Stimulated activated CD4-positive, alpha-beta T cell treated with anti-CD3 and anti-CD28 coated beads, TNF-alpha, amount 100 ng/mL, for 4 hours (primary cell): Measurements from ENCODE around the gene MSRB1.
"Not testable (repeated sequence)": the region's sequence is repeated elsewhere in the genome, so short reads cannot be mapped to it uniquely, and the experiment has no call there.

Experiments used
- DNase-seq, 3 experiments: peaks; one replicate each; pipeline ENCODE4 v3.0.0-alpha.2; 2020; ENCODE audit warnings: low read depth in 3 of 3

Gene MSRB1

GRCh38 chr16:1941162-1942046, 1.6 kb downstream of the MSRB1 start:
- DNase-seq = no peak

DNA sequence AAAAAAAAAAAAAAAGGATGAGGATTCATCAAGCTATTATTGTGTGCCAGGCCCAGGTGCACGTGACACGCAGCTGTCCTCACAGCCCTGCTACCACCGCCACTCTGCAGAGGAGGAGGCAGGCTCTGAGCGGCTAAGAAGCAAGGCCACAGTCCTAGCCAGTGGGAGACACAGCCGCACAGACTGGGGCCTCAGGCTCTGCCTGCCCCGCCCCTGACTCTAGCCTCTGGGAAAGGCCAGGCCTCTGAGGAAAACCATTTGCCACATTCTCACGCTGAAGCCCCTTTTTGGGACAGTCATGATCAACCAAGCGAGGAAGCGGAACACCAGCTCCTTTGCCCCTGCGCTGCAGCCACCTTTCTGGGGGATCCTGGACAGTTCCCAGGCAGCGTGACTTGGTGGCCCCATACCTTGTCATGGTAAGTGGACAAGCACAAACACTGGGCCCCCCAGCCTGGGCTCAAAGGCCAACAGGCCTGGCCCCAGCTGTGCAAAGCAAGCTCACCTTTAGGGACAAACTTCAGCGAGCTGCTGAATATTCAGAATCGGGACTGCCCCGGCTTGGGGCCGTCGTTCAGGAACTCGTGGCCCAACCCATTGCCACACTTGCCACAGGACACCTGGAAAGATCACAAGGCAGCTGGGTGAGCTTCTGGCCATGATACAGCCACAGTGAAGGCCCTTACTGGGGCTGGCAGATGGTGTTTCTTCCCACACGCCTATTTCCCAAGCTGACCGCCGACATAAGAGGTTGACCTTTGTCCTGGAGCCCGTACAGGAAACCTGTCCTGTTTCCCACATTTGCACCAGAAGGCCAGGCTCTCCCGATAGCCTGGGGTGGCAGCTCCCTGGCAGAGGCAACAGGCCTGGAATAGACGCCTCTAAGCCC, 2.5 kb downstream of the MSRB1 start:
- DNase-seq = no peak

- DNase-seq = not testable (repeated sequence)
These were observed 3.2 kb downstream of the MSRB1 start for GRCh38 chr16:1939833-1940232.

- DNase-seq = no peak
These were observed 4.1 kb downstream of the MSRB1 start for GRCh38 chr16:1938910-1939309.

GRCh38 chr16:1938316-1938715, 4.7 kb downstream of the MSRB1 start:
- no peak for DNase-seq

- DNase-seq = no peak
These were observed 6.0 kb downstream of the MSRB1 start for GRCh38 chr16:1936945-1937479.

- DNase-seq = no peak
These were observed 9.8 kb downstream of the MSRB1 start for GRCh38 chr16:1933097-1933661.

DNA sequence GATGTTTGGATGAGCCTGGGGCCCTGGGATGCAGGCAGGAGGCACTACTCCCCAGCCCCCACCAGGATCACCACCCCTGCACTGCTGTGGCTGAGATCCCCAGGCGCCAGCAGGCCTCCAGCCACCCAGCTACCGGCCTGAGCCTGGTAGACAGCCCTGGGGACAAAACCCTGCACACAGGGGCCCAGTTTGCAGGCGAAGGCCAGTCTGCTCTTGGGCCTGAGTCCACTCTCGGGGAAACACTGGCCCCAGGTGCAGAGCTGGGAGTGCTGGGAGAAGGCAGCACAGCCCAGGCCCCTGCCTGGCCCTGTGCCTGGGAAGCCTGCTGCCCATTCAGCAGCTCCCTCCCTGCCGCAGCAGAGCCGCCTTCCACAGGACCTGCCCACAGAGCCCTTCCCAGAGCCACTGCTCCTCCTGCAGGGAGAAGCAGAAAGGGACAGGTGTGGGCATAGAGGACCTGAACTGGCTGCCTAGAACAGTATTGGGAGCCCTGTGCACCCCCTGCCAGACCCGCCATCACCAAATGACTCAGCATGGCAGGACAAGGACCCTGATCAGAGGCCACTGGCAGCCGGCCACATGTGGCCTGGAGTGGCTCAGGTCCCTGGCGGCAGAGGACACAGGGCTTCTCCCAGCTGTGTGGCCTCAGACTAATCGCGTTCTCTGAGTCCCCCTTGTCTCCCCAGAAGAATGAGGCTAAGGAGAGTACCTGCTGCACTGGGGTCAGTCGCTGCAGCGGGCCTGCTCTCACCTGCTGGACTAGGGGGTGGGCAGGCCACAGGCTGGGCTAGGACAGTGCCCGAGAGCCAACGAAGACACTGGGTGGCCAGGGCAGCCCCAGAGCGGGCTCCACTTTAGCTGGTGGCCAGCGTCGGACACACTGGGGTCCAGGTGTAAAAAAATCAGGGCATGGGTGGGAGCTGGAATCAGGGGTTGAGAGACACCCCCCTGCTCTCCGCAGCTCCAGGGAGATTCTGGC, 10.7 kb downstream of the MSRB1 start:
- DNase-seq = no peak

- DNase-seq = no peak
These were observed 12.7 kb downstream of the MSRB1 start for GRCh38 chr16:1930338-1930720.

GRCh38 chr16:1929578-1930337, 13.2 kb downstream of the MSRB1 start:
- peak; percentile 87 to 98 (median 89) for DNase-seq

- DNase-seq = peak in 1 of 3 experiments; percentile 15
These were observed 13.9 kb downstream of the MSRB1 start for GRCh38 chr16:1929105-1929504.

GRCh38 chr16:1926271-1926670, 16.7 kb downstream of the MSRB1 start:
- no peak for DNase-seq

- no peak for DNase-seq
These were observed 18.9 kb downstream of the MSRB1 start for GRCh38 chr16:1924095-1924494.

DNA sequence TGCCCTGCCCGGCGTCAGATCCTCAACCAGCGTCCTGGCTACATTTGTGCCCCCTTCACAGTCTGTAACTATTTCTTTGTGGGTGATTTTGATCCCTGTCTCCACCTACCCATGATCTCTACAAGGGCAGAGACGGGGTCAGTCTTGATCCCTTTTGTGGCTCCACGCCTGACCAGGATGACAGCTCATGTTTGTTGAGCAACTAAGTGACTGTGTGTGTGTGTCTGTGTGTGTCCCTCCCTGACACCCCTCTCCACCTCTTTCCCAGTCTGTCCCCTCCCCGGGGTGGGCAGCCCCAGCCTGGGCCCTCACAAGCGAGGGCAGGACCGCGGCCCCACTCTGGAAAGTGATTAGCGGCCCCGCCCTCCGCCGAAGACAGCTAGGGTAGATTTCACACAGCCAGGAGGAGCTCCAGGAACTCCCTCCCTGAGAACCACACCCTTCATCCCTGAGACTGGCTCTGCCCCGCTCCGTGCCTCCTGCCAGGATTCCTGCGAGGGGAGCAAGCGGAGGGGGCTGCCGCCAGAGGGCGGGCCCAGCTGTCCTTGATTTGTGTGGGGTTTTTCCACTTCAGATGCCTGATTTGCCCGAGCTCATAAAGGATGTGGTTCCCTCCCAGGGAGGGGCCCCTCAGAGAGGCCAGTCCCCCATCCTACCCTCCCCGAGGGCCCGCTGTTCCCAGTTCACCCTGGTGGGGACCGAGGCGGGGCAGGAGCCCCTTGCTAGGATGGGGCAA, 19.5 kb downstream of the MSRB1 start:
- no peak for DNase-seq

- DNase-seq = no peak
These were observed 20.6 kb downstream of the MSRB1 start for GRCh38 chr16:1922357-1922756.

DNA sequence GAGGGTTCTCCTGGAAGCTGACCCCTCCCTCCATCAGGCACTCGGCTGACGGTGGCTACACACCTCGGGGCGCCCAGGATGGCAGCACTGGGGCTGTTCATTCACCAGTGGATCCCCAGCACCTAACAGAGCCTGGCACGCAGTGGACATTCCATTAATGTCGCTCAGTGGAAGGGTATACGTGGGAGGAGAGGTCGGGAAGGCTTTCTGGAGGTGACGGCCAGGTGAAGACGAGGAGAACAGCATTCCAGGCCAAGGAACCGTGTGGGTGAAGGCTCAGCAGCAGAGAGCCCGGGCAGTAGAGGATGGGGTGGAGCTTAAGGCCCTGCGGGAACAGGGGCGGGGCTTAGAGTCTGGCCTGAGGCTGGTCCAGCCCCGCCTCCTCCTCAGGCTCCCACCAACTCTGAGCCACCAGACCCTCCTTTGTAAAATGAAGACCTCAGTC, 22.2 kb downstream of the MSRB1 start:
- DNase-seq = no peak

DNA sequence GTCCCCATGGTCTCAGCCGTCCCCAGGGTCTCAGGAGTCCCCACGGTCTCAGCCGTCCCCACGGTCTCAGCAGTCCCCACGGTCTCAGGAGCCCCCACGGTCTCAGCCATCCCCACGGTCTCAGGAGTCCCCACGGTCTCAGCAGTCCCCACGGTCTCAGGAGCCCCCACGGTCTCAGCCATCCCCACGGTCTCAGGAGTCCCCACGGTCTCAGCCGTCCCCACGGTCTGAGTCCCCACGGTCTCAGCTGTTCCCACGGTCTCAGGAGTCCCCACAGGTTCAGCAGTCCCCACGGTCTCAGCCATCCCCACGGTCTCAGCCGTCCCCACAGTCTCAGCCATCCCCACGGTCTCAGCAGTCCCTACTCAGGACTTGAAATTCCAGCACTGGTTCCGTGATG, 22.9 kb downstream of the MSRB1 start:
- not testable (repeated sequence) for DNase-seq

DNA sequence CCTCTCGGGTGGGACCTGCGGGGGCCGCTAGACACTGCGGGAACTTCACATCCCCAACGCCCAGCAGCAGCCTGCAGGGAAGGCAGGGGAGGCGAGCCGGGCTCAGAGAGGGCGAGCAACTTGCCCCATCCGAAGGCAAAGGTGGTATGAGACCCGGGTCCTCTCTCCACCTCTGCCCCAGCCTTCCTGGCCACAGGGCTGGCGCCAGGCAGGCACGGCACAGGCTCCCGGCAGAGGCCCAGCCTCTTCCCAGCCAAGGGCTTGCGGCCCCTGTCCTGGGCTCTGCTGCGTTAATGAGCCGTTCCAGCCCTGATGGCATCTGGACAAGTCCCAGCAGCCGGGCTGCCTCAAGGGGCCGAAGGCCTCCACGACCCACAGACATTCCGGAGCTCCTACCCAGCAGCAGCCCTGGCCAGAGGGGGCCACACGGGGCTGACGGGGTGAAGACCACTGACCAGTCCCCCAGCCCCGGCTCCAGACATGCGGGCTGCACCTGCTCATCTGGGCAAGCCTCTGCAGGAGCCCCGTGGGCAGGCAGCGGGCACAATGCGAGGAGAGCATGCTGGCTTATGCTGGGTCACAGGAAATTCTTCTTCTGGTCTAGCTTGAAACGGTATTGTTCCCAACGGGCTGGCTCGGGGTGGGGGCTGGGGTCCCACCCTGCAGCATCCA, 23.5 kb downstream of the MSRB1 start:
- no peak for DNase-seq
